GM21786 (cell line): ENCODE measurements around the gene COL12A1.

Source experiments
- ATAC-seq: cut with Tn5 transposase; IDR thresholded peaks from one replicate; pipeline ENCODE4 v1.9.1; 2021; ENCODE audit not compliant: unreplicated experiment

The COL12A1 gene

DNA sequence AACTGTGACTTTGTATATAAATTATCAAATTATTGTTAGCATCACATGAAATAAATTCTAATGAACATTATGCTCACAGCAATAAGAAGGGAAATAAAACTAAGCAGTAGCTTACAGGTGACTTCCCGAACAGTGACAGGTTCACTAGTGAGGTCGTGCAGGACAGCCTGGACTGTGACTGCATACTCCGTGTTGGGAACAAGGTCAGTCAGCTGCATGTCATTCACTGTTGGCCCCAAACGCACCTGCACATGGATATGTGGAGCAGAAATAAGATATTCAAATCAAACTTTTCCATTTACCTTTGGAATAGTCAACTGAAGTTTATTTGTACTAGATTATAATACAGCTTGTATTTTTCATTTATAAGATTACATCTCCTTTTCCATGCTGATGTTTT, 60.6 kb downstream of the COL12A1 start:
- ATAC-seq = no peak

DNA sequence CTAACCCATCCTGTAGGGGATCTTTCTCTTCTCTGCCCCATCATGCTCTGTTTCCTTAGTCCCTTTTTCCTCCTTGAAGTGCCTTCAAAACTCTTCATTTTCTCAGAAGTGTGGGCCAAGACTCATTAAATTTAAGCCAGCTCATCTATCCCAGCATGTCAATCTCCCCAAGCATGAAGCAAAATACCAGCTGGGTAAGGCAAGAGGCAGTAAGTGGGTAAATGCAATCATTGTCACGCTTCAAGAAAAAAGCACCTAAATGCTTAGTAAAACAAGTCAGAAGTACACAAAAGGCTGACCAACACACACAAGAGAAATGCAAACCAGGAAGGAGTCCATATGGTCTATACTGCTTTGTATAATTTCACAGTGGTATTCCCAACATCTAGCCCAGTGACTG, 61.5 kb downstream of the COL12A1 start:
- ATAC-seq = no peak

DNA sequence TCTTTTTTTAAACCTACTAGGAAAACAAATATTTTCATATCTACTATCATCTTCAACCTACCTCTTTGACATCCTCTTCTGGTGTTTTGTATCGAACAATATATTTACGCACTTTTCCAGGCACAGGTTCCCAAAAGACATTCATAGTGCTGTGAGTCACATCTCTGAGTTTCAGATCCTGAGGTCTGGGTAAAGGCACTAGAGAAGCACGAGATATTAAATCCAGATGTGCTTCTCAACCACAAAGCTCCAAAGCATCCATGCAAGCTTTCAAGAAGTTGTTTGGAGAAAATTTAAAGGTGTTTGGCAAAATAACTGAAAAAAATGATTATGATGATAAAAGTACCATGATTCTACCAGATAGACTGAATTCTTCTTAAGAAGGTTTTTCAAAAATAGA, 62.7 kb downstream of the COL12A1 start:
- ATAC-seq = no peak

- ATAC-seq = no peak
Measured at GRCh38 chr6:75142721-75143120, 63.1 kb downstream of the COL12A1 start.

DNA sequence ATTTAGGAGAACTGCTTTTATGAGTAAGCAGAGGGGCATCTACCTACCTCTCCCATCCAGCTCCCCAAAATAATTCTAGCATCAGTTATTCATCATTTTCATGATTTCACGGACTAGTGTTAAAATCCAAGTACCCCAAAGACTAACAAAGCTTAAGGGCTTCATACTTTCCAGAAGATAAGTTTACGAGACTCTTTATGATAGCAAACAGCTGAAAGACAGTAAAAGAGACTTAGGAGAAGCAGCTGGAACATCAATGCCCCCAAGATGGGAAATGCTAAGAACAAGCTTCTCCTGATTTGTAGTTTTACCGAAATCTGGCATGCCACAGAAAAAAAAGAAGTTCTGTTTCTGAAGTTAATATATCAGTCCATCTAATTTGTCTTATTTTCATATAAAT, 70.0 kb downstream of the COL12A1 start:
- no peak for ATAC-seq

DNA sequence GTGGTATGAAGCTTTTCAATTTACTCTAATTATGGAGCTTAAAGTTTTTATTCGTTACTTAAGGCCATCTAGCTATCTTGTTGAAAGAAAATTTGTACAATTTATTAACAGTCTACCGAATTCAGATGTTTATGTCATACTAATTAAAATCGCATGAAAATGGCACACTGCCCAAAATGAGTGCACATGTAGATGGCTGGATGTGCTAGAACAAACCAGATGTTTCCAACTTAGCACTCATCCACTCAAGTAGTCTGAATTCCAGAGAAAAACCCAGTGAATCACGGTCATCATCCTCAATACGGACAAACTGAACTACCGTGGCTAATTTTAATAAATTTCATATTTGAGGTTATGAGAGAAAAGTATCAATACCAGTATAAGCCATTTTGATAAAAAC, 70.4 kb downstream of the COL12A1 start:
- ATAC-seq = no peak

DNA sequence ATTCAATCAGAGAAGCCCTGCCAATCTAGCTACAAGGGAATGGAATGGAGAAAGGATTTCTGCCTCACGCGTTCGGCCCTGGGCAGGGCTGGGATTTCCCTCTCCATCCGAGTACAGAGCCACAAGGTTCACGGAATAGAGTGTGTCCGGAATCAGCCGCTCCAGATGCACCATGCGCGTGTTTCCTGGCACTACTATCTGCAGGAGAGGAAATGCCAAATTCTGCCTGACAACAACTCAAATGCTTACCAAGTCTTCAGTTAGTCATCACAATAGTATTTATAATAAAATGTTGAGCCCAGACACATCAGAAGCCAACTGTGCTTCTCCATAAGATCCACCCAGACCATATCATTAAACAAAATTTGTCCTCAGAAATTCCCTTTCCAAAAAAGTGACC, 75.1 kb downstream of the COL12A1 start:
- no peak for ATAC-seq

GRCh38 chr6:75128878-75129570, 76.8 kb downstream of the COL12A1 start:
- no peak for ATAC-seq

GRCh38 chr6:75126518-75126917, 79.3 kb downstream of the COL12A1 start:
- ATAC-seq = no peak

DNA sequence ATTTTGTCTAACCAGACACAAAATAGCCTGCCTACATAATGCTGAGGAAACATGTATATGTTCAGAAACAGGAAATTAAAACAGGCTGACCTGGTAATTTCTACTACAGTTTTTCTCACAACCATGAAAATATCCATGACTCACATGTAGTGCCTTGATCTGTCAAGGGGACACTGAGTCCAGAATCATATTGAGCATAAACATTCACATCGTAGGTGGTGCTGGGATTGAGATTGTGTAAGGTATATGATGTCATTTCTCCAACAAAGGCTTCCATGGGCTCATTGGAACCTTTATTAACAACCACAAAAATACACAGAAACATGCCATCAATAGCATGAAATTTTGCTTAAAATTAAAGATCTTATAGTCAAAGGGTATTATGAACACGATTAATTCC, 80.9 kb downstream of the COL12A1 start:
- no peak for ATAC-seq

DNA sequence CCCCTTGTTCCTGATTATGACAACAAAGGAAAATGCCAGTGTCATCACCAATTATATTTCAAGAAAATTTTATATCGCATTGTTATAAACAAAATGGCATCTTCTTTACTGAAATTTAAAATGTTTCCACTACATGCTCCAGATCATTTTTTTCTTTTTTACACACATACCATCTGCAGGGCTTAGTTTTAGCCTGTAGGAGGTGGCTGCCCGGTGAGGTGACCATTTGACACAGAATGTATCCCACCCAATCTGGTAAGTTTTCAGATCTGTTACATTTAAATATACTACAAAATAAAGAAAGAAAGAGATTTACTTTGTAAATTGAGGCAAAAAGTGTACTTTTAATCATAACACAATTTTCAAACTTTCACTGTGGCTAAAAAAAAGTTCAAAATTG, 81.8 kb downstream of the COL12A1 start:
- ATAC-seq = no peak

GRCh38 chr6:75118925-75119515, 86.8 kb downstream of the COL12A1 start:
- no peak for ATAC-seq

DNA sequence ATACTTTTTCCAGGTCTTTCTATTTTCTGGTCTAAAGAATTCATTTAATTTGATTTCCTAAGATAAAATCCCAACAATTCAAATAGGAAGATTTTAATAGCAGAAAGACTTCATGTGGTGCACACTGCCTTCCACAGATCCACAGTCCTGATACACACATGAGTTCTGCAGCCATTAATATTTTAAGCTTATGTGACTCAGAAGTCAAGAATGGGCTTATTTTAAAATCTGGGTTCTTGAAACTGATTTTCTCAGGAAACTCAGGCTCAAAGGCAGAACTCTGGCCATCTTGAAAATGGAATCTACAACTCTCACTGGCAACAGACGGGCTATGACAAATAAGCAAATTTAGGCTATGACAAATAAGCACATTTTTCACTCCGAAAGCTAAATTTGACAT, 88.2 kb downstream of the COL12A1 start:
- ATAC-seq = no peak

GRCh38 chr6:75116946-75117345, 88.9 kb downstream of the COL12A1 start:
- no peak for ATAC-seq

GRCh38 chr6:75115481-75115880, 90.4 kb downstream of the COL12A1 start:
- no peak for ATAC-seq

- ATAC-seq = no peak
Measured at GRCh38 chr6:75114806-75115205, 91.0 kb downstream of the COL12A1 start.

DNA sequence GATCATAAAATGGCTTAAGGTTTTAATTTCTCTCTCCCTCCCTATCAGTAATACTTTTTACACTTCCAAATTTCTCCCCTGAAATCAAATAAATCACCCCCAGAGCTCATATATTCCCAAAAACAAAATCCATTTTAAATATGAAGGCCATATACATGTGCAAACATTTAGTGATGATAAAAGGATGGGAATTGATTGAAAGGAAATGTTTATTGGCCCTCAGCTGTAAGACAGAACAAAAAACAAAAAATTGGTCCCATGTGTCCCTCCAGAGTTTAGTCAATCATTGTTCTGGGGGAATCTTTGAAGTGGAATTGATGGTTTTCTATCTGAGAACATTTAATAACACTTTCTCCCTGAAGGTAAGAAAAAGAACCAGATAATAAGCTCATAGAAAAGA, 91.7 kb downstream of the COL12A1 start:
- ATAC-seq = no peak

DNA sequence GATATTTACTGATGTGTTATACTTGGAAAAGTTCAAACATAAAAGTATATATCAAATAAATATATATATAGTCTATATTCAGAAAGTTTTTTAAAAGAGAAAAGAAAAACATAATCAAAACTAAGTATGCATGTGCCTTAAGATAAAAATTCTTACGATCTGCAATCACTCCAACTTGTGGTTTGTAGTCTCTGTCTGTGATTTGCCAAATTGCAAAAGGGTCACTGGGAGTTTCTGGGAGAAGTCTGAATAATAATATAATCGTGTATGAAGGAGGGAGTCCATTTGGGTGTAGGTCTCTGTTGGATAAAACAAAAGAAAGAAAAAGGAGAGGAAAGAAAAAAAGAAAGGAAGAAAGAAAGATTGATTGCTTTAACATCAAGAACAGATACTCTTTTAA, 92.4 kb downstream of the COL12A1 start:
- no peak for ATAC-seq

DNA sequence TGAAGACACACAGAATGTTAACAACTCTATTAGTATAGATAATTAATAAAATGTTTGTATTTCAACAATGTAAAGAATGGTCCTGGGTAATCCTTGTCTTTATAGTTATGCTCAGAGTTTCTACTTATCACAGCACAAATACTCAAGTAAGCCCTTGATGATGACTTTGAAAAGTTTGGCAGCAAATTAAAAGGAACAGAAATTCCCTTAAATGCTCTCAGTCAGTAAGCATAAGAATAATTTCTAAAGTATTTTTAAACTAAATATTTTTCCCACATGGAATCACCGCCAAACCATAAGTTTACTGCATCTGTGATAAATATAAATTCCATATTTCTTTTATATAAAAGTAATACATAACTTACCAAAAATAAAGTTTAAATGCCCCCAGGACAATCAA, 96.1 kb downstream of the COL12A1 start:
- no peak for ATAC-seq

- no peak for ATAC-seq
Measured at GRCh38 chr6:75109022-75109421, 96.8 kb downstream of the COL12A1 start.

GRCh38 chr6:75108333-75108974, 97.4 kb downstream of the COL12A1 start:
- no peak for ATAC-seq

DNA sequence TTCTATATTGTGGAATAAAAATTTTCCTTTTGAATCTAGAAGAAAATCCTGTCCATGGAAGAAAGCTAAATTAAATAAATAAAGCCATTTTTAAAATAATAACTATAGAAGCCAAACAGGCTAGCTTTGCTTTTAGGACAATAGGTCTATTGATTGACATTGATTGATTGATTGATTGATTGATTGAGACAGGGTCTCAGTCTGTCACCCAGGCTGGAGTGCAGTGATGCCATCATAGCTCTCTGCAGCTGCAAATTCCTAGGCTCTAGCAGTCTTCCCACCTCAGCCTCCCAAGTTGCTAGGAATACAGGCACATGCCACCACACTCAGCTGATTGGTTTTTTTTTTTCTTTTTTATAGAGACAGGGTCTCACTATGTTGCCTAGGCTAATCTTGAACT, 97.9 kb downstream of the COL12A1 start:
- ATAC-seq = no peak

DNA sequence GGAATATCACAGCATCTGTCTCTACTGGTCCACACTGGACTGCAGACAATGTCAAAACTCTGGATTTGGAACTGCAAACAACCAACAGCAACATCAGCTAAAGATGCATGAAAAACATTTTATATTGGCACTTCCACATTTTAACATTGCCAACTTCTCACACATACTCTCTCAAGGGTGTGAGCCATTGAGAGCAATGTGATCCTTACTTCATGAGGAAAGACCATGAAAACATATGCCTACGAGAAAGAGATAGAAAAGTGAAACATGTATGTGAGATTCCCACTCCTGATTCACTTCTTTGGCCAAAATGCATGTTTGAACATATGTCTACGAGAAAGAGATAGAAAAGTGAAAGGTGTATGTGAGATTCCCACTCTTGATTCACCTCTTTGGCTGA, 99.4 kb downstream of the COL12A1 start:
- ATAC-seq = no peak
